ENCODE results near the gene MCC.

- TF ChIP-seq EP300 (IDR thresholded peaks at IDR 0.05) (no peak), CTCF (IDR thresholded peaks at IDR 0.05) (no peak), POLR2A (IDR thresholded peaks at IDR 0.05) (no peak)
Observed at GRCh38 chr5:113508756-113509155, 20.5 kb upstream of the MCC start.

Data from ovary (tissue), 3 donors.